Measurements from ENCODE around the gene RBL2.
"Not testable (repeated sequence)": the region's sequence is repeated elsewhere in the genome, so short reads cannot be mapped to it uniquely, and the experiment has no call there.

RBL2 gene

DNA sequence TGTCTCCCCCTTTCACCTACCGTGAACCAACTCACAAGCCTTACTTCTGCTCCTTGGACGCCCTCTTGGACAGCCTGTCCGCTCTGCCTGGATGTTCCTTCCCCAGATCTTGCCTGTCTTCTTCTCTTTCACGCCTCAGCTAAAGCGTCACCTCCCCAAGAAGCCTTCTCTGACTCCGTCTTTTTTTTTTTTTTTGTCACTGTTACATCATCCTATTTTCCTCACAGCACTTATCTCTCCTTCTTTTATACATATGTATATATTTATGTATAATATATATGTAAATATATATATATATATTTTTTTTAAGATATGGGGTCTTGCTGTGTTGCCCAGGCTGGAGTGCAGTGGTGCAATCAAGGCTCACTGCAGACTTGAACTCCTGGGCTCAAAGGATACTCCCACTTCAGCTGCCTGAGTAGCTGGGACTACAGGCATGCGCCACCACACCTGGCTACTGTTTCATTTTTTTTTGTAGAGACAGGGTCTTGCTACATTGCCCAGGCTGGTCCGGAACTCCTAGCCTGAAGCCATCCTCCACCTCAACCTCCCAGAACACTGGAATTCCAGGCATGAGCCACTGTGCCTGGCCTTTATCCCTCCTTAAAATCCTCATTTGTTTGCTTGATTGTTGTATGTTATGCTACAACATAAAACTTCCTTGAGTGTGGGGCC is 85.3 kb downstream of the RBL2 start:
- no peaks in the 10 kb centered on the region for H3K27me3 ChIP-seq (ENCODE audit: insufficient read depth, low read length)
- no peaks in the 10 kb centered on the region for H3K4me1 ChIP-seq (ENCODE audit: insufficient read depth, low read length)
- no peaks in the 10 kb centered on the region for H3K9me3 ChIP-seq (ENCODE audit: insufficient read depth, low read depth, low read length)
- H3K36me3 ChIP-seq (ENCODE audit: insufficient read depth, low read depth, low read length): no peaks in the 10 kb centered on the region
- no peak overlapping the region for H3K27ac ChIP-seq (ENCODE audit: low read length)
- H3K9ac ChIP-seq (ENCODE audit: low read depth, low read length): no peak overlapping the region
- H3K4me3 ChIP-seq (ENCODE audit: low read length): no peak overlapping the region

DNA sequence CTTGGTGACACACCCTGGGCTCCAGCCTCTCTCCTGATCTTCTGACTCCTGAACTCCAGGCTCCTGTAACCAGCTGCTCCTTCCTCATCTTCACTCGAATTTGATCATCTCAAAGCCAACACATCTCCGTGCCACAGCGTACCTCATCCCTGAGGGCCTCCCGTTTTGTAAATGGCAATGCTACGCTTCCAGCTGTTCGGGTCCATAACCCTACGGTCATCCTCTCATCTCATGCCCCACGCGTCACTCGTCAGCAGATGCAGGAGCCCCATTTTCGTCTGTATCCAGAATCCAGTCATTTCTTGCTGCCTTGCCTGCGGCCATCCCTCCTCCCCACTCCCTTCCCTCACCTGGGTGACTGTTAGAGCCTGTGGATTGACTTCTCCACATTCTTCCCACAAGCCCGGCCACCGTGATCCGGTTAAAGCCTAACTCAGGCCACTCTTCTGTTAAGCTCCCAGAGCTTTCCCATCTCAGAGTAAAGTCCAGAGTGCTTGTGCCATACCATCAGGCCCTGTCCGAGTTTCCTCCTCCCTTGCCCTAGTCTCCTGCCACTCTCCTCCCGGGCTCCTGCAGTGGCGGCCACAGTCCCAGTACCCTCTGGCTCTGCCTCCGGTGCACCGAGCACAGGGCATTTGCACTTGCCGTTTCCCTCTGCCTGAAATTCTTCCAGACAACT is 89.0 kb downstream of the RBL2 start:
- H3K9ac ChIP-seq (ENCODE audit: low read depth, low read length): no peak overlapping the region
- H3K27me3 ChIP-seq (ENCODE audit: insufficient read depth, low read length): no peaks in the 10 kb centered on the region
- H3K4me1 ChIP-seq (ENCODE audit: insufficient read depth, low read length): no peaks in the 10 kb centered on the region
- no peak overlapping the region for H3K27ac ChIP-seq (ENCODE audit: low read length)
- no peaks in the 10 kb centered on the region for H3K36me3 ChIP-seq (ENCODE audit: insufficient read depth, low read depth, low read length)
- H3K9me3 ChIP-seq (ENCODE audit: insufficient read depth, low read depth, low read length): no peaks in the 10 kb centered on the region
- H3K4me3 ChIP-seq (ENCODE audit: low read length): no peak overlapping the region

GRCh38 chr16:53523971-53524548 is 89.8 kb downstream of the RBL2 start:
- Histone ChIP-seq H3K27ac (ENCODE audit: low read length) (no peak overlapping the region), H3K9me3 (ENCODE audit: insufficient read depth, low read depth, low read length) (no peaks in the 10 kb centered on the region), H3K27me3 (ENCODE audit: insufficient read depth, low read length) (no peaks in the 10 kb centered on the region), H3K4me1 (ENCODE audit: insufficient read depth, low read length) (no peaks in the 10 kb centered on the region), H3K9ac (ENCODE audit: low read depth, low read length) (no peak overlapping the region), H3K36me3 (ENCODE audit: insufficient read depth, low read depth, low read length) (no peaks in the 10 kb centered on the region), H3K4me3 (ENCODE audit: low read length) (no peak overlapping the region)

DNA sequence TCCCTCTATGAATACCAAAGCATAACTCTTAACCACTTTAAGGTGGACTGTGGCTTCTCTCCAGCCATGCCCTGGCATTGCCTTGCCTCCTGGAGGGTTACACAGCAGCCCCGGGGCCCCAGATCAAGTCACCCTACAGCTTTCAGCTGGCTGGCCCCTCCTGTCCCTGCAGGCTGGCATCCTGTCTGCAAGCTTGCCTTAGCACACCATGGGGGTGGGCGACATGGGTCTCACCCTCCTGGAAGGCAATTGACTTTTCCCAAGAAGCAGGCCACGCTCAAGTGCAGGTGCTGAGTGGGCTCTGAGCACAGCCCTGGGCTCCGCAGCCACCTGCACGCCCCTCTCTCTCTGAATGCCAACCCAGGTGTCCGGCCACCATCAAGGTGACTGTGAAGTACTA is 94.5 kb downstream of the RBL2 start:
- Histone ChIP-seq H3K4me1 (ENCODE audit: insufficient read depth, low read length) (no peaks in the 10 kb centered on the region), H3K9me3 (ENCODE audit: insufficient read depth, low read depth, low read length) (no peaks in the 10 kb centered on the region), H3K36me3 (ENCODE audit: insufficient read depth, low read depth, low read length) (no peaks in the 10 kb centered on the region), H3K9ac (ENCODE audit: low read depth, low read length) (no peak overlapping the region), H3K4me3 (ENCODE audit: low read length) (no peak overlapping the region), H3K27me3 (ENCODE audit: insufficient read depth, low read length) (no peaks in the 10 kb centered on the region), H3K27ac (ENCODE audit: low read length) (no peak overlapping the region)

- Histone ChIP-seq H3K9ac (ENCODE audit: low read depth, low read length) (no peak overlapping the region), H3K4me3 (ENCODE audit: low read length) (no peak overlapping the region), H3K27ac (ENCODE audit: low read length) (no peak overlapping the region), H3K9me3 (ENCODE audit: insufficient read depth, low read depth, low read length) (no peaks in the 10 kb centered on the region), H3K4me1 (ENCODE audit: insufficient read depth, low read length) (no peaks in the 10 kb centered on the region), H3K36me3 (ENCODE audit: insufficient read depth, low read depth, low read length) (no peaks in the 10 kb centered on the region), H3K27me3 (ENCODE audit: insufficient read depth, low read length) (no peaks in the 10 kb centered on the region)
Measured at GRCh38 chr16:53529513-53529912, 95.2 kb downstream of the RBL2 start.

GRCh38 chr16:53530046-53530445 is 95.8 kb downstream of the RBL2 start:
- H3K4me1 ChIP-seq (ENCODE audit: insufficient read depth, low read length): no peaks in the 10 kb centered on the region

DNA sequence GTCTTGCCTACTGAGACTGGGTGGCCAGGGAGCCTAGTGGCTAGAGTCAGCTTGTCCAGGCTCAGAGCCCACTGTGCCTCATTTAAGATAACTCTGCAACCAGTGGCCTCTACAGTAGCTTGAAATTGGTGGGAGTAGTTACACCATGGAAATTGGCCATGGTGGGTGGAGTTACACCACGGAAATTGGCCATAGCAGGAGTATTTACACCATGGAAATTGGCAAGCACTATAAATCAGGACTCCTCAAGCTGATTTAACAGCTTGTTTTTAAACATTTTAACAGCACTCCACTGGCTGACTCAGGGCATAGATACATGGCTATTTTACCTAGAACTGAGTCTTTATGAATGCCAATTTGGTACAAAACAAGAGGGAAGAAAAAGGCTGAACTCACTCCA is 96.5 kb downstream of the RBL2 start:
- Histone ChIP-seq H3K9ac (ENCODE audit: low read depth, low read length) (no peak overlapping the region), H3K4me1 (ENCODE audit: insufficient read depth, low read length) (no peaks in the 10 kb centered on the region), H3K27me3 (ENCODE audit: insufficient read depth, low read length) (no peaks in the 10 kb centered on the region), H3K36me3 (ENCODE audit: insufficient read depth, low read depth, low read length) (no peaks in the 10 kb centered on the region), H3K9me3 (ENCODE audit: insufficient read depth, low read depth, low read length) (no peaks in the 10 kb centered on the region), H3K4me3 (ENCODE audit: low read length) (no peak overlapping the region), H3K27ac (ENCODE audit: low read length) (no peak overlapping the region)

More at GRCh38 chr16:53530046-53530445, 95.8 kb downstream of the RBL2 start:
- Histone ChIP-seq H3K9ac (ENCODE audit: low read depth, low read length) (no peak overlapping the region), H3K4me3 (ENCODE audit: low read length) (no peak overlapping the region), H3K9me3 (ENCODE audit: insufficient read depth, low read depth, low read length) (no peaks in the 10 kb centered on the region), H3K27ac (ENCODE audit: low read length) (no peak overlapping the region), H3K36me3 (ENCODE audit: insufficient read depth, low read depth, low read length) (no peaks in the 10 kb centered on the region), H3K27me3 (ENCODE audit: insufficient read depth, low read length) (no peaks in the 10 kb centered on the region)

GRCh38 chr16:53534206-53534605 is 99.9 kb downstream of the RBL2 start:
- H3K36me3 ChIP-seq (ENCODE audit: insufficient read depth, low read depth, low read length): no peaks in the 10 kb centered on the region
- no peak overlapping the region for H3K4me3 ChIP-seq (ENCODE audit: low read length)
- H3K4me1 ChIP-seq (ENCODE audit: insufficient read depth, low read length): no peaks in the 10 kb centered on the region
- no peaks in the 10 kb centered on the region for H3K27me3 ChIP-seq (ENCODE audit: insufficient read depth, low read length)
- no peak overlapping the region for H3K27ac ChIP-seq (ENCODE audit: low read length)
- no peak overlapping the region for H3K9ac ChIP-seq (ENCODE audit: low read depth, low read length)
- H3K9me3 ChIP-seq (ENCODE audit: insufficient read depth, low read depth, low read length): no peaks in the 10 kb centered on the region

- Histone ChIP-seq H3K4me3 (ENCODE audit: low read length) (no peak overlapping the region), H3K4me1 (ENCODE audit: insufficient read depth, low read length) (no peaks in the 10 kb centered on the region), H3K27me3 (ENCODE audit: insufficient read depth, low read length) (no peaks in the 10 kb centered on the region), H3K9me3 (ENCODE audit: insufficient read depth, low read depth, low read length) (no peaks in the 10 kb centered on the region), H3K27ac (ENCODE audit: low read length) (no peak overlapping the region), H3K36me3 (ENCODE audit: insufficient read depth, low read depth, low read length) (no peaks in the 10 kb centered on the region), H3K9ac (ENCODE audit: low read depth, low read length) (no peak overlapping the region)
Measured at GRCh38 chr16:53537626-53538025, 103.4 kb downstream of the RBL2 start.

DNA sequence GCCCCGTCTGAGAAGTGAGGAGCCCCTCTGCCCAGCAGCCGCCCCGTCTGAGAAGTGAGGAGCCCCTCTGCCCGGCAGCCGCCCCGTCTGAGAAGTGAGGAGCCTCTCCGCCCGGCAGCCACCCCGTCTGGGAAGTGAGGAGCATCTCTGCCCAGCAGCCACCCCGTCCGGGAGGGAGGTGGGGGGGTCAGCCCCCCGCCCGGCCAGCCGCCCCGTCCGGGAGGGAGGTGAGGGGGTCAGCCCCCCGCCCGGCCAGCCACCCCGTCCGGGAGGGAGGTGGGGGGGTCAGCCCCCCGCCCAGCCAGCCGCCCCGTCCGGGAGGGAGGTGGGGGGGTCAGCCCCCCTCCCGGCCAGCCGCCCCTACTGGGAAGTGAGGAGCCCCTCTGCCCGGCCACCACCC is 105.1 kb downstream of the RBL2 start:
- not testable (repeated sequence) for H3K36me3 ChIP-seq (ENCODE audit: insufficient read depth, low read depth, low read length); H3K27ac ChIP-seq (ENCODE audit: low read length); H3K9ac ChIP-seq (ENCODE audit: low read depth, low read length); H3K4me1 ChIP-seq (ENCODE audit: insufficient read depth, low read length); H3K9me3 ChIP-seq (ENCODE audit: insufficient read depth, low read depth, low read length); H3K4me3 ChIP-seq (ENCODE audit: low read length); H3K27me3 ChIP-seq (ENCODE audit: insufficient read depth, low read length)

DNA sequence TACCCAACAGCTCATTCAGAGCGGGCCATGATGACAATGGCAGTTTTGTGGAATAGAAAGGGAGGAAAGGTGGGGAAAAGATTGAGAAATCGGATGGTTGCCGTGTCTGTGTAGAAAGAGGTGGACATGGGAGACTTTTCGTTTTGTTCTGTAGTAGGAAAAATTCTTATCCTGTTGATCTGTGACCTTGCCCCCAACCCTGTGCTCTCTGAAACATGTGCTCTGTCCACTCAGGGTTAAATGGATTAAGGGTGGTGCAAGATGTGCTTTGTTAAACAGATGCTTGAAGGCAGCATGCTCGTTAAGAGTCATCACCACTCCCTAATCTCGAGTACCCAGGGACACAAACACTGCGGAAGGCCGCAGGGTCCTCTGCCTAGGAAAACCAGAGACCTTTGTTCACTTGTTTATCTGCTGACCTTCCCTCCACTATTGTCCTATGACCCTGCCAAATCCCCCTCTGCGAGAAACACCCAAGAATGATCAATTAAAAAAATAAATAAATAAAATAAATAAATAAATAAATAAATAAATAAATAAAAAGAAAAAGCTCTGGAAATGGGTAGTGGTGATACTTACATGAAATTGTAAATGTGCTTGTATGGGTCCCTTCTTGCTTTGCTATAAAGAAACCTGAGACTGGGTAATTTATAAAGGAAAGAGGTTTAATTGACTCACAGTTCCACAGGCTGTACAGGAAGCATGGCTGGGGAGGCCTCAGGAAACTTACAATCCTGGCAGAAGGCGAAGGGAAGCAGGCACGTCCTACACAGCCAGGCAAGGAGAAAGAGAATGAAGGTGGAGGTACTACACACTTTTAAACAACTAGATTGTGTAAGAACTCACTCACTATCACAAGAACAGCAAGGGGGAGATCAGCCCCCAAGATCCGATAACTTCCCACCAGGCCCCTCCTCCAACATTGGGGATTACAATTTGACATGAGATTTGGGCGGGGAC is 105.8 kb downstream of the RBL2 start:
- H3K4me1 ChIP-seq (ENCODE audit: insufficient read depth, low read length); H3K36me3 ChIP-seq (ENCODE audit: insufficient read depth, low read depth, low read length); H3K9ac ChIP-seq (ENCODE audit: low read depth, low read length); H3K9me3 ChIP-seq (ENCODE audit: insufficient read depth, low read depth, low read length); H3K27ac ChIP-seq (ENCODE audit: low read length); H3K27me3 ChIP-seq (ENCODE audit: insufficient read depth, low read length); H3K4me3 ChIP-seq (ENCODE audit: low read length): not testable (repeated sequence)
